ENCODE results near the gene TMEM205.
"Not testable (repeated sequence)": the region's sequence is repeated elsewhere in the genome, so short reads cannot be mapped to it uniquely, and the experiment has no call there.

The TMEM205 gene

GRCh38 chr19:11337080-11337479 is 9.0 kb downstream of the TMEM205 start:
- TF ChIP-seq MYC (IDR thresholded peaks at IDR 0.05; ENCODE audit: low read depth, low read length) (no peak), CTCF (IDR thresholded peaks at IDR 0.05; ENCODE audit: low read depth, low read length) (no peak), POLR2A (IDR thresholded peaks at IDR 0.05; ENCODE audit: extremely low read depth, insufficient read length) (no peak)
- TF ChIP-seq, protein P1, sequence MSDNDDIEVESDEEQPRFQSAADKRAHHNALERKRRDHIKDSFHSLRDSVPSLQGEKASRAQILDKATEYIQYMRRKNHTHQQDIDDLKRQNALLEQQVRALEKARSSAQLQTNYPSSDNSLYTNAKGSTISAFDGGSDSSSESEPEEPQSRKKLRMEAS (IDR thresholded peaks at IDR 0.05; ENCODE audit: low read depth, low read length): no peak
- DNase-seq (ENCODE audit: low read depth): peak; percentile 56
- H3K4me3 ChIP-seq (ENCODE audit: low read depth, low read length): no peak overlapping the region

DNA sequence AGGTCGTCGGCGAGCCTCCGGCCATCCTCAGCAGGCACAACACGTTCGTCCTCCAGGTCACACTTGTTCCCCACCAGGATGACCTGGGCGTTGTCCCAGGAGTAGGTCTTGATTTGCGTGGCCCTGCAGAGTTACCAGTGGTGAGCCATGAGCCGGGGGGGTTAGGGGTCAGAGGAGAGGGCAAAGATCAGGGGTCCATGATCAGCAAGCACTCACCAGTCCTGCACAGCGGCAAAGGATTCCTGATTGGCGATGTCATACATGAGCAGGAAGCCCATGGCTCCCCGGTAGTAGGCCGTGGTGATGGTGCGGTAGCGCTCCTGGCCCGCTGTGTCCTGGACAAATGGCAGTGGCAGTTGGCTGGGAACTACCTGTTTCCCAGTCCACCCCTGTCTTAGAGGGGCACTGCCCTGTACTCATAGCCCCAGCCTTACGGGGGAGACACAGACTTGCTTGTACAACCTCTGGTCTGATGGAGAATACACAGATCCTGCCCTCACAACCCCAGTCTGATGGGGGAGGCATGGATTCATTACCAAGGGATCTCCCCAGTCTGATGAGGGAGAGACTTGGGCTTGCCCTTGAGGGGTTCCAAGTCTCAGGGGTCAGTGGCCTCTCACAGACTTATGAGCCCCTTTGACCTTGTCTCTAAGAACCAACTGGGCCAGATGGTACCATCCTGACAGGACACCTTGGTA is 10.5 kb downstream of the TMEM205 start:
- DNase-seq (ENCODE audit: low read depth): no peak
- no peak overlapping the region for H3K4me3 ChIP-seq (ENCODE audit: low read depth, low read length)
- TF ChIP-seq CTCF (IDR thresholded peaks at IDR 0.05; ENCODE audit: low read depth, low read length) (no peak), MYC (IDR thresholded peaks at IDR 0.05; ENCODE audit: low read depth, low read length) (no peak), POLR2A (IDR thresholded peaks at IDR 0.05; ENCODE audit: extremely low read depth, insufficient read length) (no peak)
- TF ChIP-seq, protein P1 (IDR thresholded peaks at IDR 0.05; ENCODE audit: low read depth, low read length): no peak

DNA sequence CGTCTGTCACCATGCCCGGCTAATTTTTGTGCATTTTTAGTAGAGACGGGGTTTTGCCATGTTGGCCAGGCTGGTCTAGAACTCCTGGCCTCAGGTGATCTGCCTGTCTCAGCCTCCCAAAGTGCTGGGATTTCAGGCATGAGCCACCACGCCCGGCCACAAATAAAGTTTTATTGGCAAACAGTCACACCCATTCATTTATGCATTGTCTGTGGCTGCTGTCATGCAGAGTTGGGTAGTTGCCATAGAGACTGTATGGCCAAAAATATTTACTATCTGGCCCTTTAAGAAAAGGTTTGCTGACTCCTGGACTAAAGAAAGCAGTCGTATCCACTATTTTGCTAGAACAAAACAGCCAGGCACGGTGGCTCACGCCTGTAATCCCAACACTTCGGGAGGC is 12.2 kb downstream of the TMEM205 start:
- DNase-seq (ENCODE audit: low read depth); H3K4me3 ChIP-seq (ENCODE audit: low read depth, low read length): not testable (repeated sequence)

DNA sequence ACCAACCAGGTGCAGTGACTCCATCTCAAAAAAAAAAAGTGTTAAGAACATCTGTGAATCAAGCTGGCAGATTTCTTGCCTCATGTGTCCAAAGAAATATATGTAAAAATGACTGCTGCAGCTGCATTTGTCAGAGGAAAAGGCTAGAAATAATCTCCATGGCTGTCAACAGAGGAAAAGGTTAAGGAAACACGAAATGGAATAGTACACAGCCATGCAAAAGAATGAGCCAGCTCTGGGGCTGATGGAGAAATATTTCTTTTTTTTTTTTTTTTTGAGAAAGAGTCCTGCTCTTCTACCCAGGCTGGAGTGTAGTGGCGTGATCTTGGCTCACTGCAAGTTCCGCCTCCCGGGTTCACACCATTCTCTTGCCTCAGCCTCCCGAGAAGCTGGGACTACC is 13.2 kb downstream of the TMEM205 start:
- DNase-seq (ENCODE audit: low read depth): no peak
- TF ChIP-seq MYC (IDR thresholded peaks at IDR 0.05; ENCODE audit: low read depth, low read length) (no peak), POLR2A (IDR thresholded peaks at IDR 0.05; ENCODE audit: extremely low read depth, insufficient read length) (no peak), CTCF (IDR thresholded peaks at IDR 0.05; ENCODE audit: low read depth, low read length) (no peak)
- TF ChIP-seq, protein P1 (IDR thresholded peaks at IDR 0.05; ENCODE audit: low read depth, low read length): no peak
- H3K4me3 ChIP-seq (ENCODE audit: low read depth, low read length): no peak overlapping the region

DNA sequence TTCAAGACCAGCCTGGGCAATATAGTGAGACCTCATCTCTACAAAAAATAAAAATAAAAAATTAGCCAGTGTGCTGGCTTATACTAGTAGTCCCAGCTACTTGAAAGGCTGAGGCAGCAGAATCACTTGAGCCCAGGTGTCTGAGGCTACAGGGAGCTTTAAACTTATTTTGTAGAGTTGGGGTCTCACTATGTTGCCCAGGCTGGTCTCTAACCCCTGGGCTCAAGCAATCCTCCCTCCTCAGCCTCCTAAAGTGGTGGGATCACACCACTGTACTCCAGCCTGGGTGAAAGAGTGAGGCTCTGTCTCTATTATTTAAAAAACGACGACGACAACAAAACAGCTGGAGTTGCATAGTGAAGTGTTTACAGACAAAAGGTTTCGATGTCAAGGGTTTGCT is 14.6 kb downstream of the TMEM205 start:
- TF ChIP-seq, protein P1 (IDR thresholded peaks at IDR 0.05; ENCODE audit: low read depth, low read length): no peak
- TF ChIP-seq POLR2A (IDR thresholded peaks at IDR 0.05; ENCODE audit: extremely low read depth, insufficient read length) (no peak), CTCF (IDR thresholded peaks at IDR 0.05; ENCODE audit: low read depth, low read length) (no peak), MYC (IDR thresholded peaks at IDR 0.05; ENCODE audit: low read depth, low read length) (no peak)
- H3K4me3 ChIP-seq (ENCODE audit: low read depth, low read length): no peak overlapping the region
- no peak for DNase-seq (ENCODE audit: low read depth)

GRCh38 chr19:11330127-11330526 is 15.9 kb downstream of the TMEM205 start:
- no peak for DNase-seq (ENCODE audit: low read depth)
- H3K4me3 ChIP-seq (ENCODE audit: low read depth, low read length): no peak overlapping the region
- TF ChIP-seq CTCF (IDR thresholded peaks at IDR 0.05; ENCODE audit: low read depth, low read length) (no peak), POLR2A (IDR thresholded peaks at IDR 0.05; ENCODE audit: extremely low read depth, insufficient read length) (no peak), MYC (IDR thresholded peaks at IDR 0.05; ENCODE audit: low read depth, low read length) (no peak)
